ENCODE measurements around the gene PCDH9.

- TF ChIP-seq CTCF (conservative IDR thresholded peaks at IDR 0.05 in 1 of 2, IDR thresholded peaks at IDR 0.05 in 1 of 2; ENCODE audit: extremely low read depth in 1 of 2, insufficient read depth in 1 of 2, low read depth in 1 of 2, low read length in 2 of 2) (no peak), EZH2 (IDR thresholded peaks at IDR 0.05; ENCODE audit: borderline replicate concordance, low read length) (no peak)
Measured at GRCh38 chr13:67232384-67232783, 2.2 kb upstream of the PCDH9 start.

All from mammary epithelial cell (primary cell).